ENCODE results near the gene CABLES1.

CABLES1 gene

GRCh38 chr18:23194997-23195957 lies 60.0 kb downstream of the CABLES1 start:
- DNase-seq (ENCODE audit: low read depth), result no peak

- DNase-seq (ENCODE audit: low read depth), result no peak
These were observed 61.1 kb downstream of the CABLES1 start for GRCh38 chr18:23196119-23197007.

GRCh38 chr18:23198217-23198845 lies 63.0 kb downstream of the CABLES1 start:
- DNase-seq (ENCODE audit: low read depth), result no peak

DNA sequence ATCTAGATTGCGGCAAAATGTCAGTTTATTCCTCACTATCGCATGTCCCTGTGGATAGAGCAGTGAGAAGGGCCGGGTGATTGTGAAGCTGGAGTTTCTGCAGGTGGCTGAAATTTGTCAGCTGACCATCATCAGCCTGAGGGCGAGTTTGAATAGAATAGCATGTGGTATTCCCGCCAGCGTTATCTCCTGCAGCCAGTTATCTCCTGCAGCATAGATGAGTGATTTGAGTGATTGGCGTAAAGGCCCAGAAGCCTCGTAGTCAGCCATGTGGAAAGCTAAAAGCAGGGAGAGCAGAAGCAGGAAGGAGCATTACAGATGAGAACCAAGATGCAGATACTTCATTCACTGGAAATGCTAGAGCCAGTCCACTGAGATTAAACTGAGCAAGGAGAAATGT lies 65.5 kb downstream of the CABLES1 start:
- DNase-seq (ENCODE audit: low read depth), result no peak

- no peak for DNase-seq (ENCODE audit: low read depth)
These were observed 66.5 kb downstream of the CABLES1 start for GRCh38 chr18:23201741-23202140.

GRCh38 chr18:23203891-23204432 lies 68.7 kb downstream of the CABLES1 start:
- no peak for DNase-seq (ENCODE audit: low read depth)

GRCh38 chr18:23204589-23205235 lies 69.4 kb downstream of the CABLES1 start:
- DNase-seq (ENCODE audit: low read depth), result no peak

- DNase-seq (ENCODE audit: low read depth), result no peak
These were observed 70.7 kb downstream of the CABLES1 start for GRCh38 chr18:23205980-23206379.

- DNase-seq (ENCODE audit: low read depth), result no peak
These were observed 72.1 kb downstream of the CABLES1 start for GRCh38 chr18:23207191-23207955.

DNA sequence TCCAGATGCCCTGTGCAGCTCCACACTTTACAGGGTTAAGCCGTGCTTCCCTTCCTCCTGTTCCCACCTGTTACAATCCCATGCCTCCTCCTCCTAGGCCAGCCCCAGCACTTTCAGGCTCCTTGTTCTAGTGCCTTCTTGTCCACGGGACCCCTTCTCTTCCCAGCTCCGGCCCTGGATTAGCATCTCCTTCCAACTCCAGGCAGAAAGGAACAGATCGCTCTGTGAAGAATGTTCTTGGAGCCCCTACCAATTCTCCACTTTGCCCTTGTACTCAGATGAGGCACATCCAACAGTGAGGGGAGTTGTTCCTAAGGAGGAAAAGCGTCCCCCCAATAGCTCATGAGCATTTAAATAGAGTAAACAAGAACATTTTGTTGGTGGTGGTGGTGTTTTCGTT lies 72.7 kb downstream of the CABLES1 start:
- no peak for DNase-seq (ENCODE audit: low read depth)

GRCh38 chr18:23208600-23208999 lies 73.3 kb downstream of the CABLES1 start:
- DNase-seq (ENCODE audit: low read depth), result no peak

DNA sequence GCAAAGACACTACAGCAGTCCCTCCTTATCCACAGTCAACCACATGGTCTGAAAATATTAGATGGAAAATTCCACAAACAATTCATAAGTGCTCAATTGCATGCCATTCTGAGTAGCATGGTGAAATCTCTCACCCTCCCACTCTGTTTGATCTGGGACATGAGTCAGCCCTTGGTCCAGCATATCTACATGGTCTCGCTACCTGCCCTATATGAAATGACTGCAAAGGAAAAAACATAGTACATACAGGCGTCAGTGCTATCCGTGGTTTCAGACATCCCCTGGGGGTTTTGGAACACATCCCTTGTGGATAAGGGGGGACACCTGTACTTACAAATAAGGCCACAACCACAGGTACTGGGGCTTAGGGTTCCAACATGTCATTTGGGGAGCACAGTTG lies 73.7 kb downstream of the CABLES1 start:
- no peak for DNase-seq (ENCODE audit: low read depth)

DNA sequence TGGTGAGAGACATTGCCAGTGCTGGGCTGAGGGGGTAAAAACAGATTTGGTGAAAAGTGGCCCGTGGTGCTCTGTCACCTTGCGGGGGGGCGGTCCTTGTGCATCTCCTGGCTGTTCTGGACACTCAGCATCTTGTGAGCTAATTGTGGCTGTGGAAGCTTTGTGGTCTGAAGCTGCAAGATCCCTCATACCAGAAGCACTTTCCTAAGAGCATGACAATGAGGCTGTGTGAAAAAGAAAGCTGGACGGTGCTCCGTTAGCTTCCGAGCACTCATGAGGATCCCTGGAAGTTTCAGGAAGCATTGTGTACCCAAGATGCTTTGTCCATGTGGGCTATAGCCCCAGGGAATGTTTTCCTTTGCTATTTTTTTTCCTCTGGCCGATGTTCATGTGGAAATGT lies 74.5 kb downstream of the CABLES1 start:
- DNase-seq (ENCODE audit: low read depth), result no peak

DNA sequence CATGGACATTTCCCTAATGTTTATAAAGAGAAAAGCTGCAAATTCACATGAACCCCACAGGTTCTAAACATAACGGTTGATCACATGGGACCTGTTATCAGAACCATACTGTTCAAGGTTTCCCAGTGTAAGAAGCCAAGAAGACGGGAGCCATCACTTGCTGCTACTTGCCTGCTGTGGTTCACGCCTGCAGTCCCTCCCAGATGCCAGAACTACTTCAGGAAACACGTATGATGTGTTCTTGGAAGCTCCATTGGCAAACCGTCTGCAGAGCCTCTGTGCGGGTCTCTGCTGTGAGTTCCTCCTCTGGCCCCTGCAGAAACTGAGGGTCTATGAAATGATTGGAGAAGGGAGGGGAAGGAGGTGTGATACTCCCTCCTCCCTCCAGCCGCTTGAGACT lies 75.2 kb downstream of the CABLES1 start:
- DNase-seq (ENCODE audit: low read depth), result no peak

GRCh38 chr18:23211146-23211545 lies 75.9 kb downstream of the CABLES1 start:
- DNase-seq (ENCODE audit: low read depth), result no peak

- no peak for DNase-seq (ENCODE audit: low read depth)
These were observed 76.9 kb downstream of the CABLES1 start for GRCh38 chr18:23212161-23212560.

DNA sequence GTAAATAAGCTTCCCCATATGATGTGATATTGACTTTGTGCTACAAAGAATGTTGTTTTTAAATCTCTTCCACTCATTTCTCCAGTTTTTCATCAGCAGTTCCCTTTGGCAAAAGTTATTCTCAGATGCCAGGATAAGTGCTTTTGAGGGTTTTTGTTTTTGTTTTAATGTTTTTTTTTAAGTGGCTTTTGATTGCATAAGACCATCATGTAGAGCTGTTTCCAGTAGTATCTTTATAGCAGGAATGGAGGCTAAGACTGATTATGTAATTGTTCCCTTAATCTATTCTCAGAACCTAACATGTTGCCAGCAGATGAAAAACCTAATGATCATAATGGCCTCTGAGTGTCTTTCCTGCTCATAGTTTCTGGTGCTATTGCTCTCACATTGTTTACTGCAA lies 77.9 kb downstream of the CABLES1 start:
- peak; percentile 65 for DNase-seq (ENCODE audit: low read depth)

DNA sequence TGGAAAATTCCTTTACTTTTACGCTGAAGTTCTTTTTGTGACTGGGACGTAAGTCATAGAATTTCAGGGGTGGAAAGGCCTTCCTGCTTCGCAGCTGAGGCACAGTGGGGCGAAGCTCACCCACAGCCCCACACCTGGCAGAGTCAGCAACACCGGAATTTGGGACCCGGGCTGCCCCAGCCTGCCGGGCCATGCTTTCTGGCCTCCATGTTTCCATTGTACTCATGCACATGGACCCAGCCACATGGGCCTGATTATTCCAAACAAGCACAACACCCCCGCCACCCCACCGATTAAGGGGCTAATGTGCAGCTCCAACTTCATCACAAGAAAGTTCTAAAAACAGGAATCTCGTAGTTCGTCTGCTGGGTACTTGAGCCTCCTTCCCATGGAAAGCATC lies 82.5 kb downstream of the CABLES1 start:
- no peak for DNase-seq (ENCODE audit: low read depth)

- no peak for DNase-seq (ENCODE audit: low read depth)
These were observed 85.1 kb downstream of the CABLES1 start for GRCh38 chr18:23220355-23220754.

GRCh38 chr18:23223641-23224040 lies 88.4 kb downstream of the CABLES1 start:
- no peak for DNase-seq (ENCODE audit: low read depth)

GRCh38 chr18:23225503-23225902 lies 90.2 kb downstream of the CABLES1 start:
- DNase-seq (ENCODE audit: low read depth), result peak; percentile 97
